HEK293 (cell line): ENCODE data around the gene COL19A1.

ENCODE experiments used
- CTCF ChIA-PET: fragments of 350-600 bp; formaldehyde crosslinking; extraction: SDS; loops from one replicate; lab custom pipeline; 2021; ENCODE audit warnings: antibody characterized with exemption; lab: Yijun Ruan, JAX
- POLR2A ChIA-PET: fragments of 300-600 bp; formaldehyde crosslinking; extraction: SDS; loops from one replicate; lab custom pipeline; 2020; ENCODE audit warnings: antibody characterized with exemption, inconsistent platforms; lab: Yijun Ruan, JAX
- H3K27ac ChIP-seq: fragments of 200-500 bp; sonication (Bioruptor generic); 2 replicates; pipeline ENCODE4 v1.5.1; 2014; ENCODE audit warnings: low read depth, low read length, control low read depth, inconsistent platforms; ENCODE audit errors: extremely low read depth
- H3K36me3 ChIP-seq, 2 experiments: fragments of 200-500 bp in 1 of 2; sonication (Bioruptor generic) in 1 of 2; 1 replicate in 1 of 2; 2 replicates in 1 of 2; pipeline ENCODE4 v1.5.1; 2014 to 2017; ENCODE audit warnings: inconsistent platforms in 2 of 2, low read length in 2 of 2; ENCODE audit not compliant: control insufficient read depth in 2 of 2, insufficient read depth in 1 of 2
- H3K4me1 ChIP-seq: fragments of 200-500 bp; sonication (Bioruptor generic); 2 replicates; pipeline ENCODE4 v1.5.1; 2014; ENCODE audit warnings: mild to moderate bottlenecking, low read length, inconsistent platforms; ENCODE audit not compliant: control insufficient read depth, insufficient read depth
- H3K4me3 ChIP-seq: 2 replicates; pipeline ENCODE4 v1.5.1; 2011; ENCODE audit warnings: low read depth, mild to moderate bottlenecking, control low read depth, low read length, moderate library complexity
- H3K9me3 ChIP-seq: fragments of 200-500 bp; sonication (Bioruptor generic); 2 replicates; pipeline ENCODE4 v1.5.1; 2014; ENCODE audit warnings: low read depth, low read length, inconsistent platforms; ENCODE audit not compliant: control insufficient read depth, insufficient read depth
- HOXA7 ChIP-seq: sonication (generic); formaldehyde crosslinking; IDR thresholded peaks from 2 replicates; pipeline ENCODE4 v1.8.1; 2022; ENCODE audit warnings: missing genetic modification reagents, borderline replicate concordance
- PRDM2 ChIP-seq: fragments of 450-650 bp; formaldehyde crosslinking; IDR thresholded peaks from 2 replicates; pipeline ENCODE4 v1.5.1; 2016; ENCODE audit warnings: missing biosample characterization, missing genetic modification characterization, borderline replicate concordance
- PRDM4 ChIP-seq: fragments of 450-650 bp; formaldehyde crosslinking; IDR thresholded peaks from 2 replicates; pipeline ENCODE4 v1.5.1; 2017; ENCODE audit warnings: missing biosample characterization, missing genetic modification characterization
- REST ChIP-seq: fragments of 450-650 bp; formaldehyde crosslinking; IDR thresholded peaks from 2 replicates; pipeline ENCODE4 v1.5.1; 2016; ENCODE audit warnings: missing biosample characterization, missing genetic modification characterization
- SP2 ChIP-seq: fragments of 450-650 bp; formaldehyde crosslinking; IDR thresholded peaks from 2 replicates; pipeline ENCODE4 v1.5.1; 2016; ENCODE audit warnings: missing biosample characterization, missing genetic modification characterization
- SP7 ChIP-seq: fragments of 450-650 bp; formaldehyde crosslinking; IDR thresholded peaks from 2 replicates; pipeline ENCODE4 v1.5.1; 2016; ENCODE audit warnings: missing biosample characterization, missing genetic modification characterization
- ZBTB1 ChIP-seq: fragments of 450-650 bp; formaldehyde crosslinking; IDR thresholded peaks from 2 replicates; pipeline ENCODE4 v1.5.1; 2016; ENCODE audit warnings: missing biosample characterization, missing genetic modification characterization
- ZBTB44 ChIP-seq: fragments of 450-650 bp; IDR thresholded peaks from 2 replicates; pipeline ENCODE4 v1.5.1; 2018; ENCODE audit warnings: missing biosample characterization, mild to moderate bottlenecking, missing genetic modification characterization
- ZFP41 ChIP-seq: fragments of 450-650 bp; formaldehyde crosslinking; IDR thresholded peaks from 2 replicates; pipeline ENCODE4 v1.5.1; 2016; ENCODE audit warnings: missing biosample characterization, missing genetic modification characterization, borderline replicate concordance
- ZNF175 ChIP-seq: fragments of 450-650 bp; formaldehyde crosslinking; IDR thresholded peaks from 2 replicates; pipeline ENCODE4 v1.5.1; 2016; ENCODE audit warnings: missing biosample characterization, missing genetic modification characterization
- ZNF18 ChIP-seq: fragments of 450-650 bp; formaldehyde crosslinking; IDR thresholded peaks from 2 replicates; pipeline ENCODE4 v1.5.1; 2016; ENCODE audit warnings: missing biosample characterization, missing genetic modification characterization
- ZNF202 ChIP-seq: fragments of 450-650 bp; formaldehyde crosslinking; IDR thresholded peaks from 2 replicates; pipeline ENCODE4 v1.5.1; 2016; ENCODE audit warnings: missing biosample characterization, missing genetic modification characterization, borderline replicate concordance
- ZNF274 ChIP-seq, 2 experiments: fragments of 200-500 bp in 1 of 2; fragments of 450-650 bp in 1 of 2; sonication (Bioruptor generic) in 1 of 2; formaldehyde crosslinking in 1 of 2; IDR thresholded peaks; 2 replicates each; pipeline versions ENCODE4 v1.5.1 to v1.6.1; 2014 to 2016; ENCODE audit warnings: borderline replicate concordance in 1 of 2, inconsistent platforms in 1 of 2, low read length in 1 of 2, missing biosample characterization in 1 of 2, missing genetic modification characterization in 1 of 2
- ZNF692 ChIP-seq: fragments of 450-650 bp; formaldehyde crosslinking; IDR thresholded peaks from 2 replicates; pipeline ENCODE4 v1.5.1; 2016; ENCODE audit warnings: missing biosample characterization, missing genetic modification characterization
- ZNF837 ChIP-seq: fragments of 450-650 bp; formaldehyde crosslinking; IDR thresholded peaks from 2 replicates; pipeline ENCODE4 v1.5.1; 2016; ENCODE audit warnings: missing biosample characterization, missing genetic modification characterization

COL19A1 gene

GRCh38 chr6:70028926-70029325, 162.6 kb downstream of the COL19A1 start (continued):
- TF ChIP-seq ZNF274 (IDR thresholded peaks at IDR 0.05; ENCODE audit: low read length) (no peak), ZNF274 (tag by site-specific recombination; IDR thresholded peaks at IDR 0.05; ENCODE audit: borderline replicate concordance) (no peak), ZNF18 (tag by site-specific recombination) (no peak), SP7 (tag by site-specific recombination) (no peak), ZNF692 (no peak), ZNF175 (no peak), REST (tag by site-specific recombination) (no peak), ZNF837 (tag by site-specific recombination) (no peak), ZFP41 (no peak), ZBTB1 (tag by site-specific recombination) (no peak), PRDM4 (tag by site-specific recombination) (no peak)
- TF ChIP-seq, all 188 proteins: peak for 0

GRCh38 chr6:70033781-70034180, 167.4 kb downstream of the COL19A1 start:
- POLR2A ChIA-PET: no interaction called here
- CTCF ChIA-PET: interaction anchor here (0.7 to 1.1 kb wide), 2 partner anchors 237 to 253 kb away, joined by 3 read pairs; no protein-coding TSS in a partner anchor
- Histone ChIP-seq H3K9me3 (no peaks in the 10 kb centered on the region), H3K4me1 (no peaks in the 10 kb centered on the region), H3K27ac (no peak overlapping the region), H3K4me3 (no peak overlapping the region), H3K36me3 (no peaks in the 10 kb centered on the region)
- no peak for TF ChIP-seq ZNF202 (tag by site-specific recombination)
- TF ChIP-seq ZBTB44 (tag by site-specific recombination): no peak
- no peak for TF ChIP-seq HOXA7 (CRISPR knock-in tag)
- TF ChIP-seq PRDM2 (tag by site-specific recombination): no peak
- no peak for TF ChIP-seq SP2 (tag by site-specific recombination)
- no peak for TF ChIP-seq ZNF692
